Measurements from ENCODE around the gene KCMF1.

The KCMF1 gene

DNA sequence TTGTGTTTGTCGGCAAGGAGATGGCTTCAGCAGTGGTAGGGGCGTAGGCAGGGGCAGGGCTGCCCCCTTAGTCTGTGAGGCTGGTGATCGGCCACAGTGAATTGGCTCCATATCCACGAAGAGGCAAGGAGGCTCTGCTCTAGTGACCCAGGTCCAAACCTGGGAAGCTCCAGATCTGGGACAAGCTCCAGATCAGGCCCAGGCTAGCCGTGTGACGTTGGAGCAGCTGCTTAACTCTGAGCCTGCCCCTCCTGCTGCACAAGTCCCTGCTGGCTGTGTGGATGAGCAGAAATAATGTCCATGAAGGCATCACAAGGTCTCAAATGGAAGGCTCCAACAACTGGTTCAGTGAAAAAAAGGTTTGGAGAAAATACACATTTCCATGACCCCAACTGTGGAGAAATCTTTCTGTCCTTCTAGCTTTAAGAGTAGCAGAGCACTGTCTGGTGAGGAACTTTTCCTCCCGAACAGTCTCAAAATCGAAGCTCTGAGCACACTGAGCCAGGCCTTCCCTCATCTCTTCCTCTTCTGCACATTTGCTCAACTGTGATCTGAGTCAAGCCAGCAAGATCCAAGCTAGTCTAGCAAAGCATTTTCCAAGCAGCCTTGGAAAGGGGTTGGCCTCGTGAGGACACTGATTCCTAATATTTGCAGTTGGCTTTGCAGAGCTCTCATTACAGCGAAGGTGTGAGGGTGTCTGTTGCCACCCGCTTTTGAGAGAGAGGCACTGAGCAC is 95.2 kb downstream of the KCMF1 start (continued):
- no peak for TF ChIP-seq GFI1B (tag by site-specific recombination; IDR thresholded peaks at IDR 0.05)
- no peak for TF ChIP-seq ZNF707 (tag by site-specific recombination; IDR thresholded peaks at IDR 0.05)

DNA sequence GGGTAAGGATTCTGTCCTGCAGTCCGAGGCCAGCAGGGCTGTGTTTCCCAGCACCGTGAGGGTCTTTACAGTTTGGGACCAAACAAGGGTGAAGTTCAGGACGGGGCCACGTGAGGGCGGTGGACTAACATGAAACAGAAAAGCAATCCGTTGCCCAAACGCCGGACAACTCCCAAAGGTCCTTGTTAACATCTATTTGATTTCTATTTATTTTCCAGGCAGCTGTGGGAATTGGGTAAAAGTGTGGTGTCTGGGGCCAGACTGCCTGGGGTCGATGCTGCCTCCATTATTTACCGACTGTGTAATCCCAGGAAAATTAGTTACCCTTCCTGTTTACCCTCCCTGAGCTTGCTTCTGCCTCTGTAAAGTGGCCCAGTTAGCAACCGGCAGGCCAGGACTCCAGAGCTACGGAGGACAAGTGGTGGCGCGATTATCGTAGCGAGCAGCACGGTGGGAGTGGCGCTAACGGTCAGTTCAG is 96.0 kb downstream of the KCMF1 start:
- TF ChIP-seq ZIC2 (tag by site-specific recombination; IDR thresholded peaks at IDR 0.05) (no peak), TRIM28 (IDR thresholded peaks at IDR 0.05; ENCODE audit: borderline replicate concordance, low read length) (0 out of 2 replicates have a peak, but pooled peaks have one; percentile 39), ZNF654 (tag by site-specific recombination; IDR thresholded peaks at IDR 0.05; ENCODE audit: low read depth) (peak; percentile 58), ZNF416 (tag by site-specific recombination; IDR thresholded peaks at IDR 0.05) (no peak)
- TF ChIP-seq, protein P1, sequence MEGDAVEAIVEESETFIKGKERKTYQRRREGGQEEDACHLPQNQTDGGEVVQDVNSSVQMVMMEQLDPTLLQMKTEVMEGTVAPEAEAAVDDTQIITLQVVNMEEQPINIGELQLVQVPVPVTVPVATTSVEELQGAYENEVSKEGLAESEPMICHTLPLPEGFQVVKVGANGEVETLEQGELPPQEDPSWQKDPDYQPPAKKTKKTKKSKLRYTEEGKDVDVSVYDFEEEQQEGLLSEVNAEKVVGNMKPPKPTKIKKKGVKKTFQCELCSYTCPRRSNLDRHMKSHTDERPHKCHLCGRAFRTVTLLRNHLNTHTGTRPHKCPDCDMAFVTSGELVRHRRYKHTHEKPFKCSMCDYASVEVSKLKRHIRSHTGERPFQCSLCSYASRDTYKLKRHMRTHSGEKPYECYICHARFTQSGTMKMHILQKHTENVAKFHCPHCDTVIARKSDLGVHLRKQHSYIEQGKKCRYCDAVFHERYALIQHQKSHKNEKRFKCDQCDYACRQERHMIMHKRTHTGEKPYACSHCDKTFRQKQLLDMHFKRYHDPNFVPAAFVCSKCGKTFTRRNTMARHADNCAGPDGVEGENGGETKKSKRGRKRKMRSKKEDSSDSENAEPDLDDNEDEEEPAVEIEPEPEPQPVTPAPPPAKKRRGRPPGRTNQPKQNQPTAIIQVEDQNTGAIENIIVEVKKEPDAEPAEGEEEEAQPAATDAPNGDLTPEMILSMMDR (tag by site-specific recombination; IDR thresholded peaks at IDR 0.05), result peak; percentile 51
- ChIA-PET POLR2A (interaction anchor here (1.2 to 1.6 kb wide), 2 partner anchors 66 to 218 kb away, joined by 4 to 5 read pairs; partner anchors contain the start of gene TCF7L1), CTCF (interaction anchor here (0.6 to 11.9 kb wide), 44 partner anchors 8 to 704 kb away, joined by 3 to 221 read pairs (median 6); partner anchors contain the start of gene TCF7L1)
- Histone ChIP-seq H3K4me1 (ENCODE audit: control insufficient read depth, insufficient read depth, low read length) (no peaks in the 10 kb centered on the region), H3K4me3 (ENCODE audit: low read depth, low read length) (no peak overlapping the region), H3K36me3 (ENCODE audit: control insufficient read depth in 2 of 2, insufficient read depth in 1 of 2, low read length in 2 of 2) (no peaks in the 10 kb centered on the region), H3K9me3 (ENCODE audit: control insufficient read depth, insufficient read depth, low read depth, low read length) (no peaks in the 10 kb centered on the region), H3K27ac (ENCODE audit: extremely low read depth, low read depth, low read length) (no peak overlapping the region)

DNA sequence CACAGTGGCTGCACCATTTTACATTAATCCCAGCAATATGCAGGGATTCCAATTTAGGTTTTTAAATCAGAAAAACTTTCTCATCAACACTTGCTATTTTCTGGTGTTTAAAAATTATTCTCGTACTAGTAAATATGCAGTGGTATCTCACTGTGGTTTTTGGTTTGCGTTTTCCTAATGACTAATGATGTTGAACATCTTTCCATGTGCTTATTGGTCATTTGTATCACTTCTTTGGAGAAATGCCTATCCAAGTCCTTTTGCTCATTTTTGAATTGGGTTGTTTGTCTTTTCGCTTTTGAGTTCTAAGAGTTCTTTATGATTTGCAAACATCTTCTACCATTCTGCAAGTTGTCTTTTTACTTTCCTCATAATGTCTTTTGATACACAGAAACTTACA is 100.1 kb downstream of the KCMF1 start:
- Histone ChIP-seq H3K27ac (ENCODE audit: extremely low read depth, low read depth, low read length) (no peak overlapping the region), H3K9me3 (ENCODE audit: control insufficient read depth, insufficient read depth, low read depth, low read length) (no peaks in the 10 kb centered on the region), H3K36me3 (ENCODE audit: control insufficient read depth in 2 of 2, insufficient read depth in 1 of 2, low read length in 2 of 2) (no peaks in the 10 kb centered on the region), H3K4me3 (ENCODE audit: low read depth, low read length) (no peak overlapping the region), H3K4me1 (ENCODE audit: control insufficient read depth, insufficient read depth, low read length) (no peaks in the 10 kb centered on the region)
- TF ChIP-seq GLIS2 (tag by site-specific recombination; IDR thresholded peaks at IDR 0.05), result no peak
- no peak for TF ChIP-seq ZNF776 (tag by site-specific recombination; IDR thresholded peaks at IDR 0.05; ENCODE audit: borderline replicate concordance)
- no peak for TF ChIP-seq ZNF677 (tag by site-specific recombination; IDR thresholded peaks at IDR 0.05)
- TF ChIP-seq EGR2 (tag by site-specific recombination; IDR thresholded peaks at IDR 0.05; ENCODE audit: low read depth), result no peak
- TF ChIP-seq ZNF501 (tag by site-specific recombination; IDR thresholded peaks at IDR 0.05), result no peak
- TF ChIP-seq ZNF664 (tag by site-specific recombination; IDR thresholded peaks at IDR 0.05), result no peak
- TF ChIP-seq ZNF521 (tag by site-specific recombination; IDR thresholded peaks at IDR 0.05), result no peak
- no peak for TF ChIP-seq YY2 (tag by site-specific recombination; IDR thresholded peaks at IDR 0.05)
- TF ChIP-seq ZNF449 (tag by site-specific recombination; IDR thresholded peaks at IDR 0.05), result no peak
- no peak for TF ChIP-seq ZNF600 (tag by site-specific recombination; IDR thresholded peaks at IDR 0.05)
- TF ChIP-seq, protein P2, sequence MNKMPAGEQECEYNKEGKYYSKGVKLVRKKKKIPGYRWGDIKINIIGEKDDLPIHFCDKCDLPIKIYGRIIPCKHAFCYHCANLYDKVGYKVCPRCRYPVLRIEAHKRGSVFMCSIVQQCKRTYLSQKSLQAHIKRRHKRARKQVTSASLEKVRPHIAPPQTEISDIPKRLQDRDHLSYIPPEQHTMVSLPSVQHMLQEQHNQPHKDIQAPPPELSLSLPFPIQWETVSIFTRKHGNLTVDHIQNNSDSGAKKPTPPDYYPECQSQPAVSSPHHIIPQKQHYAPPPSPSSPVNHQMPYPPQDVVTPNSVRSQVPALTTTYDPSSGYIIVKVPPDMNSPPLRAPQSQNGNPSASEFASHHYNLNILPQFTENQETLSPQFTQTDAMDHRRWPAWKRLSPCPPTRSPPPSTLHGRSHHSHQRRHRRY (tag by site-specific recombination; IDR thresholded peaks at IDR 0.05), result no peak
- no peak for TF ChIP-seq IKZF3 (tag by site-specific recombination; IDR thresholded peaks at IDR 0.05)
- TF ChIP-seq ZNF366 (tag by site-specific recombination; conservative IDR thresholded peaks at IDR 0.05), result no peak
- TF ChIP-seq ZSCAN4 (tag by site-specific recombination; IDR thresholded peaks at IDR 0.05), result no peak
- TF ChIP-seq ZSCAN18 (tag by site-specific recombination; IDR thresholded peaks at IDR 0.05), result no peak
- POLR2A ChIA-PET, result no interaction called here
- CTCF ChIA-PET, result no interaction called here
